Vagina (tissue), 2 donors: ENCODE measurements around the gene SUN1. TPM values are rescaled to one million over a fixed set of nuclear protein-coding genes. Genes with fewer than 3 reads are reported as not detected.

Source experiments
- DNase-seq, 2 donors: peaks; one replicate each; pipeline ENCODE4 v3.0.0-alpha.2; 2017; ENCODE audit errors: extremely low spot score in 2 of 2
- H3K27ac ChIP-seq: fragments of 200-600 bp; sonication (generic); one replicate; pipeline ENCODE4 v1.5.1; 2019
- H3K27me3 ChIP-seq: fragments of 200-600 bp; sonication (generic); one replicate; pipeline ENCODE4 v1.5.1; 2019
- H3K36me3 ChIP-seq, 2 donors: fragments of 200-600 bp; sonication (generic); one replicate each; pipeline ENCODE4 v1.5.1; 2017 to 2019
- H3K4me1 ChIP-seq: fragments of 200-600 bp; sonication (generic); one replicate; pipeline ENCODE4 v1.5.1; 2019
- H3K4me3 ChIP-seq, 2 donors: fragments of 200-600 bp; sonication (generic); 1 replicate in 1 of 2; 2 replicates in 1 of 2; pipeline ENCODE4 v1.5.1; 2016 to 2019
- H3K9me3 ChIP-seq: fragments of 200-600 bp; sonication (generic); one replicate; pipeline ENCODE4 v1.5.1; 2019
- POLR2A ChIP-seq, 2 donors: fragments of 450-650 bp; IDR thresholded peaks; one replicate each; pipeline ENCODE4 v1.6.1; 2017; ENCODE audit warnings: antibody characterized with exemption in 2 of 2, mild to moderate bottlenecking in 2 of 2, moderate library complexity in 2 of 2
- POLR2AphosphoS5 ChIP-seq, 2 donors: sonication (generic); formaldehyde crosslinking; IDR thresholded peaks; one replicate each; pipeline ENCODE4 v1.9.0; 2017; ENCODE audit warnings: antibody characterized with exemption in 2 of 2, mild to moderate bottlenecking in 2 of 2, low read depth in 1 of 2; ENCODE audit not compliant: insufficient read depth in 1 of 2
- intact Hi-C: fragments of 100-400 bp; cut with DNase I; formaldehyde crosslinking; loops from one replicate; pipeline ENCODE4 v1.15.1; 2023
- total RNA-seq: library from RNA; depleted of rRNA; stranded (reverse); fragments of >200 nt; gene quantifications from one replicate; pipeline ENCODE4 v1.2.3, GENCODE V29; 2016
- TF ChIP-seq, protein P1 (sequence below), 3 experiments: fragments of 450-650 bp in 2 of 3; fragments of 200-600 bp in 1 of 3; sonication (generic) in 1 of 3; IDR thresholded peaks; one replicate each; pipeline ENCODE4 v1.5.1; 2017 to 2019; ENCODE audit warnings: antibody characterized with exemption in 3 of 3, mild to moderate bottlenecking in 2 of 3, moderate library complexity in 2 of 3

Gene SUN1
- total RNA-seq, 1 donor from 2014 or later = 170 TPM

DNA sequence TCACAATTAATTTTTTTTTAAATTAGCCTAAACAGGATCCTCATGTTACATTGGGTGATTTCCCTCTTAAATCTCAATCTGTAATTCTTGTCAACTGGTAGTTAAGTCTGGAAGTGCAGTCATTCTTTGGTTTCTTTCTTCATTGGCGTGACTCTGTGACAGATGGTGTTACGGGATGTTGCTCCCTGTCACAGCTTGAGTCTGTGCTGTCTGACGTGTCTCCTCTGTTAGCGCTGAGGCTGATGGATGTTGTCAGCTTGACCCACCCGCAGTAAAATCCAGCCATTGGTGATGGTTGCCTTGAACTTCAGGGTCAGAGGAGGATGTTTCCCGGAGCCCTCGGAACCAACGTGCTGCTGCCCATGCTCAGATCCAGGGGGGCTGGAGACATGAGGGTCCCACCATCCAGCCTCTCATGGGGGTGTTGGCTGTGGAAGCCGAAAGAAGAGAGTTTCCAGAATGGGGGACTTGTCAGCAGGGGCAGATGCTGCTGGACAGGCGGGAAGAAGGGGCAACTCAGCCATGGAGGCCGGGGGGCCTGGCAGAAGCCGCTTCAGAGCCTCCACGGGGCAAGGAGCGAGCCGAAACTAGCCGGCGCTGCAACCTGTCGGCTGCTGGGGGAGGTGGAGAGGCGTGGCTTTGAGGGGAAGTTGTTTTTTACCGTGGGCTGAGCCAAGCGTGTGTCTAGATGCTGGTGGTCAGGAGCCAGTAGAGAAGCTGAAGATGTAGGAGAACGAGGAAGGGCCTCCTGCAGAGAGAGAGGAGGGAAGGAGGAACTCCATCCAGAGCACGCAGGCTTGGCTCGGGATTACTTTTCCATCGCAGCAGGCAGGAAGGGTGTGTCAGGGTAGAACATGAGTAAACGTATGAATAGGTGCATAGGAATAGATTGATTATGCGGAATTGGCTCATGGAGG lies 3.5 kb downstream of the SUN1 start:
- intact Hi-C loops = no loop called here
- Histone ChIP-seq H3K27ac (peak overlapping the region; percentile 95), H3K27me3 (no peaks in the 10 kb centered on the region), H3K9me3 (no peaks in the 10 kb centered on the region), H3K4me3 (no peak overlapping the region), H3K36me3 (peaks cover 0 to 15% of the 10 kb centered on the region in 2 donors), H3K4me1 (peaks cover 69% of the 10 kb centered on the region)
- DNase-seq = no peak
- no peak for TF ChIP-seq POLR2A (IDR thresholded peaks at IDR 0.05)
- TF ChIP-seq POLR2AphosphoS5 (IDR thresholded peaks at IDR 0.05; ENCODE audit: insufficient read depth in 1 of 2, low read depth in 1 of 2) = peak in 1 of 2 donors; percentile 8
- TF ChIP-seq, protein P1, sequence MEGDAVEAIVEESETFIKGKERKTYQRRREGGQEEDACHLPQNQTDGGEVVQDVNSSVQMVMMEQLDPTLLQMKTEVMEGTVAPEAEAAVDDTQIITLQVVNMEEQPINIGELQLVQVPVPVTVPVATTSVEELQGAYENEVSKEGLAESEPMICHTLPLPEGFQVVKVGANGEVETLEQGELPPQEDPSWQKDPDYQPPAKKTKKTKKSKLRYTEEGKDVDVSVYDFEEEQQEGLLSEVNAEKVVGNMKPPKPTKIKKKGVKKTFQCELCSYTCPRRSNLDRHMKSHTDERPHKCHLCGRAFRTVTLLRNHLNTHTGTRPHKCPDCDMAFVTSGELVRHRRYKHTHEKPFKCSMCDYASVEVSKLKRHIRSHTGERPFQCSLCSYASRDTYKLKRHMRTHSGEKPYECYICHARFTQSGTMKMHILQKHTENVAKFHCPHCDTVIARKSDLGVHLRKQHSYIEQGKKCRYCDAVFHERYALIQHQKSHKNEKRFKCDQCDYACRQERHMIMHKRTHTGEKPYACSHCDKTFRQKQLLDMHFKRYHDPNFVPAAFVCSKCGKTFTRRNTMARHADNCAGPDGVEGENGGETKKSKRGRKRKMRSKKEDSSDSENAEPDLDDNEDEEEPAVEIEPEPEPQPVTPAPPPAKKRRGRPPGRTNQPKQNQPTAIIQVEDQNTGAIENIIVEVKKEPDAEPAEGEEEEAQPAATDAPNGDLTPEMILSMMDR (IDR thresholded peaks at IDR 0.05) = no peak

DNA sequence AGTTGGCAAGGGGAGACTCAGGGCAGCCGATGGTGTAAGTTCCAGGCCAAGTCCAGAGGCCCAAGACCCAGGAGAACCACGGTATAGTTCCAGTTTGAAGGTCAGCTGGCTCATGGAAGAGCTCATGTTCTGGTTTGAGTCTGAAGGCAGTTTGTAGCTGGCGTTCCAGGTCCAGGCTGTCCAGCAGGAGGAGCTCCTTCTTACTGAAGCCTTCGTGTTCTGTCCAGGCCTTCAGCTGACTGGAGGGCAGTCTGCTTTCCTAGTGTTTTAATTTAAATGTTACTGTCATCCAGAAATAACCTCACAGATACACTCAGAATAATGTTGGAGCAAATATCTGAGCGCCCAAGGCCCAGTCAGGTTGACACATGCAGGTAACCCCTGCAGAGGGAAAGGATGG lies 4.2 kb downstream of the SUN1 start:
- Histone ChIP-seq H3K36me3 (peaks cover 0 to 15% of the 10 kb centered on the region in 2 donors), H3K4me1 (peaks cover 62% of the 10 kb centered on the region), H3K4me3 (no peak overlapping the region), H3K27ac (peak overlapping the region; percentile 95), H3K27me3 (no peaks in the 10 kb centered on the region), H3K9me3 (no peaks in the 10 kb centered on the region)
- DNase-seq = no peak
- TF ChIP-seq POLR2AphosphoS5 (IDR thresholded peaks at IDR 0.05; ENCODE audit: insufficient read depth in 1 of 2, low read depth in 1 of 2) (no peak), POLR2A (IDR thresholded peaks at IDR 0.05) (no peak)
- TF ChIP-seq, protein P1 (IDR thresholded peaks at IDR 0.05) = peak in 1 of 3 experiments; percentile 47
- intact Hi-C loops = no loop called here

- TF ChIP-seq, protein P1 (IDR thresholded peaks at IDR 0.05) = no peak
- TF ChIP-seq POLR2AphosphoS5 (IDR thresholded peaks at IDR 0.05; ENCODE audit: insufficient read depth in 1 of 2, low read depth in 1 of 2) (no peak), POLR2A (IDR thresholded peaks at IDR 0.05) (no peak)
- no peak overlapping the region for H3K4me3 ChIP-seq
- no peak for DNase-seq
- no peaks in the 10 kb centered on the region for H3K9me3 ChIP-seq
- peaks cover 0 to 18% of the 10 kb centered on the region in 2 donors for H3K36me3 ChIP-seq
- peaks cover 60% of the 10 kb centered on the region for H3K4me1 ChIP-seq
- H3K27me3 ChIP-seq = no peaks in the 10 kb centered on the region
- H3K27ac ChIP-seq = peak overlapping the region; percentile 95
- intact Hi-C loops = no loop called here
These were observed 4.7 kb downstream of the SUN1 start for GRCh38 chr7:837001-837400.

DNA sequence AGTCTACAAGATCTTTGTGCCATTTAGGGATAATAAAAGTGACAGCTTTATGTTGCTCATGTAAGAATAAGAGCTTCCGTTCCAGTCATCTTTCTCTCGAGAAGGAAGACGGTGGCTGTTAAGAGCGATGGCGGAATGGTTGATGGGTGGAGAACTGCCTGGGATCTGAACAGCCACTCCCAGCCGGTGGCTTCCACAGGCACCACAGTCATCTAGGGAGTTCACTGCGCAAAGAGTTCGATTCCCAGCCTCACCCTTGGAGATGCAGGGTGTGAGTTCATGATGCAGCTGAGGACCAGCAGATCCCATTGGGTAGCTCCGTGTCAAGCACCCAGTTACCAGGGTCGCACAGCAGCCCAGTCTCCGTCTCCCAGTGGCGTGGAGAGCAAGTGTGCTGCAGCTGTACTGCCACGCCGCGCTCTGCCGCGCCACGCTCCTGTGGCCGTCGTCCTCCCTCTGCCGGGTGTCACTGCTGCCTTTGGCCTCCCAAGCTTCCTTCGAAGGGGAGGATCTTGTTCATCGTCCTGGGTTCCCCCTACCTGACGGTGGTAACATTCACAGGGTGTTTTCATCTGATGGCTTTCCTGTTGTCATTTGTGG lies 7.8 kb downstream of the SUN1 start:
- Histone ChIP-seq H3K4me1 (peaks cover 40% of the 10 kb centered on the region), H3K27ac (peak overlapping the region; percentile 28)
- intact Hi-C loops = no loop called here

More for the DNA sequence above, 7.8 kb downstream of the SUN1 start:
- Histone ChIP-seq H3K36me3 (peaks cover 0 to 49% of the 10 kb centered on the region in 2 donors), H3K9me3 (no peaks in the 10 kb centered on the region), H3K27me3 (no peaks in the 10 kb centered on the region), H3K4me3 (no peak overlapping the region)
- no peak for DNase-seq
- TF ChIP-seq, protein P1 (IDR thresholded peaks at IDR 0.05) = no peak
- TF ChIP-seq POLR2AphosphoS5 (IDR thresholded peaks at IDR 0.05; ENCODE audit: insufficient read depth in 1 of 2, low read depth in 1 of 2) = no peak
- no peak for TF ChIP-seq POLR2A (IDR thresholded peaks at IDR 0.05)
